Limb (tissue), 2 donors: Measurements from ENCODE around the gene ZNF205.
A peak's percentile ranks its signal among the peaks of the same experiment; 100 is the strongest.
"Not testable (repeated sequence)": the region's sequence is repeated elsewhere in the genome, so short reads cannot be mapped to it uniquely, and the experiment has no call there.

ENCODE experiments used
- DNase-seq, 2 donors: peaks; one replicate each; pipeline ENCODE4 v3.0.0-alpha.2; 2016; ENCODE audit errors: extremely low spot score in 2 of 2

ZNF205 gene

DNA sequence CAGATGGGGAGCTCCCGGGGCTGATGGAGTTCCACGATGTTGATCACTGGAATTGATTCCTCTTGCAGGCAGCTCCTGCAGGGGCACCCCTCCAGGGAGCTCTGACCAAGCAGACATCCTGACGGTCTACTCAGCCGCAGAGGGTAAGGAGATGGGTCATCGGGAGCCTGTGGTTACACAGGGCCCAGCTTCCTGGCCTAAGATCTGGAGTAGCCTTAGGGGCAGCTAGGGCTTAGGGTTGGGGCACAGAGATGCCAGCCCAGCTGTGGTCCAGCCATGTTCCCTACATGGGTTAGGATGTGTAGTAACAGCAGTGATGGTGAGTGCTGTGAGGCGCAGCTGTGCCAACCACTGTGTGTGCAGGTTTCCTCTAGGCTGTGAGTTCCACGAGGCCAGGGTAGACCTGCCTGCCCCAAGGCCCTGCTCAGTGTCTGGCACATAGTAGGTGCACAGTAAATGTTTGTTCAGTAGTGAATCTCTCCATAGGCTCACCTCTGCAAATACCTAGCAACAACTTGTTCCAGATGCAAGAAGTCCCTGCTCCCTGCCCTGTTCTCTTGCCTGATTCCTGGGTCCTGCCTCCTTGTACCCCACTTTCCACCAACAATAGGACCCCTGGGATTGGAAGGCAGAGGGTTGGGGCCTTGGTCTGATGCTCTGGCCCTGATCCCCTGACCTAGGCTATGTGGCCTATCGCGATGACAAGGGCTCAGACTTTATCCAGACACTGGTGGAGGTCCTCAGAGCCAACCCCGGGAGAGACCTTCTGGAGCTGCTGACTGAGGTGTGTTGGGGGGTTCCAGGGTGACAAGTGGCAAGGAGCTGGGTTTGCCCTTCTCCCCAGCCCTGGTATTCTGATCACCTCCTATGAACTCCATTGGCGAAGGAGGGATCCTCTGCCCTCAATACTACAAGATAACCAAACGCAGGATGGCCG lies 36.1 kb downstream of the ZNF205 start:
- no peak for DNase-seq

DNA sequence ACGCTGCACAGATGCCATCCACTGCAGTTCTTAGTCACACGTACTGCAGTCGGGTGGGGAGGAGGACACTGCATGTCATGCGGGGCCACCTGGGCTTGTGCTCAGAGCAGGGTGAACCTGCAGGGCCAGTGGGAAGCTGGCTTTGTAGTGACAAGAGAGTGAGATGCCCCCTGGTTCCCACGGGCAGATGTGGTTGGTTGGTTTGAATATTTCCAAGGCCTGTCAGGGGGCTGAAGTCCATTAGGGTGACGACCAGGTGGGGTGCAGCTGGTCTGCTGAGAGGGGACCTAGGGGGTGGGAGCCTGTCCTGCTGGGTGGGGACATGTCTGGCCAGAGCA lies 36.8 kb downstream of the ZNF205 start:
- no peak for DNase-seq

DNA sequence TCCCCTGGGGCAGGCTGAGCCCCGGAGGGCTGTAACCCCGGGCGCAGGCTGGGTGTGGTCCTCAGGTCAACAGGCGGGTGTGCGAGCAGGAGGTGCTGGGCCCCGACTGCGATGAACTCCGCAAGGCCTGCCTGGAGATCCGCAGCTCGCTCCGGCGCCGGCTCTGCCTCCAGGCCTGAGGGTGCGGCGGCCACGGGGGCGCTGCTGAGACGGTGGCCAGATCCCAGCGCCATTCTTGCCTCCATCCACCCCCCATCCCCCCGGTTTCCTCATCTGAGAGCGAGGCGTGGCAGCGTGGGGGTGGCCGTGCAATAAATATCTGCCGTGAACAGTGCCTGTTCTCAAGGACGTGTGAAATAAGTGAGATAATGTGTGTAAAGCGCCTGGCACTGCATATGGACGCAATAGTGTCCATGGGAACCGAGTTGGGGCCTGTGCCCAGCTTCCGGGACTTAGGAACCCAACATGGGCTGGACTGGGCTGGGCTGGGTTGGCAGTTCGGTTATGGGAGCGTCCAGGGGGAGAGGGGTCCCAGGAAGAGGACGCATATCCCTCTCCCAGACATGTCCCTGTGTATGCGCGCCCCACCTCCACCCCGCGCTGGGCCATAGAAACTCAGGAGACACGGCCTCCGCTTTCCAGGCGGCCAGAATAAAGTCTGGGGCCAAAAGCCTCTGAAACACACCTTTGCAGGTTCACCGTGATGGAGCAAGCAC lies 37.4 kb downstream of the ZNF205 start:
- DNase-seq = peak; percentile 30 to 82

- DNase-seq = peak; percentile 96 to 99
These were observed 38.2 kb downstream of the ZNF205 start for GRCh38 chr16:3150346-3151218.

DNA sequence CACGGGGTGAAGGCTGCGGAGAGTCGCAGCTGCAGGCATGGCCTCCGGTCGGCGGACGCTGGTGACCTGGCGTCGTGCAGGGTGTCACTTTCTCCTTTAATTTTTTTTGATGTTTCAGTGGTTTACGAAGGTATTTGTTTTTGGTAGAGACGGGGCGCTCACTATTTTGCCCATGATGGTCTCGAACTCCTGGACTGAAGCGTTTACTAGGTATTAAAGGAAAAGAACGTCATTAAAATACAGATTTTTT lies 39.6 kb downstream of the ZNF205 start:
- peak in 1 of 2 donors; percentile 42 for DNase-seq

GRCh38 chr16:3152277-3152990 lies 40.0 kb downstream of the ZNF205 start:
- peak; percentile 72 to 93 for DNase-seq

GRCh38 chr16:3152991-3153368 lies 40.6 kb downstream of the ZNF205 start:
- no peak for DNase-seq

GRCh38 chr16:3155181-3155580 lies 42.8 kb downstream of the ZNF205 start:
- no peak for DNase-seq

- no peak for DNase-seq
These were observed 43.6 kb downstream of the ZNF205 start for GRCh38 chr16:3155972-3156371.

- peak; percentile 60 to 84 for DNase-seq
These were observed 45.0 kb downstream of the ZNF205 start for GRCh38 chr16:3157229-3158025.

DNA sequence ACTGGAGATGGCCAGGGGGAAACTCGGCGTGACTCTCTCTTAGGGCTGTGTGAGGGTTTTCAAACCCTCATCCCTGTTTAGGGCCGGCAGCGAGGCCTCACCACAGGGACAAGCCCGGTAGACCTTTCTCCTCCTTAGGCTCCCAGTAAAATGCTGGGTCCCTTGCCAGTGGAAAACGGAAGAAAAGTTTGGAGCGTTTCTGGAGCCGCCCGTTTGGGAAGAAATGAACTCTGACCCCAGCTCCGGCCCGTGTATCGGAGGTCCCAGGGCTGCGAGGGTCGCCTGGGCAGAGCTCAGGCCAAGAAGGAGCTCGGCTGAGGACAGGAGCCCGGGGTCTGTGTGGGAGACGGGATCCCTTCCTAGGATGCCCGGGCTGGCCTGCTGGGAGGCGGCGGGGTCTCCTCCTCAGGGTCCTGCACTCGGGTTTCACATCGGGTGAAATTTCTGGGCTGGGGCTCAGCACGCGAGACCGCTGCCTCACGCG lies 45.7 kb downstream of the ZNF205 start:
- DNase-seq = no peak

DNA sequence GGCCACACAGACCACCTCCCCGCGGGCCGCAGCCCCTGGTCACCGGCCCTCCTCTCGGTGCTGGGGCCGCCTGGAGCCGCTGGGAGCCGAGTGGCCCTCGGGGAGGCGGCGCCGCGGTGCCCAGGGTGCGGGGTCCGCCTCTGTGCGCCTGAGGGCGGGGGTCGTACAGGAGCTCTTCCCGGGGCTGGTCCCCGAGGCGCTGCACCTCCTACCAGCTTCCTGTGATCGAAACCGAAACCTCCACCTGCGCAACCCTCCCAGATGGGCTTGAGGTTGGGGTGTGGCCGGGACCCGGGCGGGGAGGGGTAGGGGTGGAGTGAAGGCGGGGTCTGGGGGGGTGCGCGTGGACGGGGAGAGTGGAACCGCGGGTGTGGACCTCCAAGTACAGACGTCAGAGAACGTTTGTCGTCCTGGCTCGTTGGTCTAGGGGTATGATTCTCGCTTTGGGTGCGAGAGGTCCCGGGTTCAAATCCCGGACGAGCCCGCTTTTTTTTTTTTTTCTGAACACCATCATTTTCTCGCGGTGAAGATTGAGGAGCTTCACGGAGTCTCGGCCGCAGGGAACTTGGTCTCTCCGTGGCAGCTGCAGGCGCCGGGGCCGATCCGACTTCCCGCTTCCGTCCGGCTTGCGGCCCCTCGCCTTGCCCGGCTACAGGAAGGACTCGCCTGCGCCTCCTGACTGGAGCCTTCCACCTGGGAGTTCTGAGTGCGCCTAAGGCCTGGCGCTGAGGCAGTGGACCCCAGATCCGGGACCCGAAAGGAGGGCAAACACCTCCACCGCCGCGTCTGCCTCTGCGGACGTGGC lies 46.3 kb downstream of the ZNF205 start:
- DNase-seq = peak; percentile 54 to 84

DNA sequence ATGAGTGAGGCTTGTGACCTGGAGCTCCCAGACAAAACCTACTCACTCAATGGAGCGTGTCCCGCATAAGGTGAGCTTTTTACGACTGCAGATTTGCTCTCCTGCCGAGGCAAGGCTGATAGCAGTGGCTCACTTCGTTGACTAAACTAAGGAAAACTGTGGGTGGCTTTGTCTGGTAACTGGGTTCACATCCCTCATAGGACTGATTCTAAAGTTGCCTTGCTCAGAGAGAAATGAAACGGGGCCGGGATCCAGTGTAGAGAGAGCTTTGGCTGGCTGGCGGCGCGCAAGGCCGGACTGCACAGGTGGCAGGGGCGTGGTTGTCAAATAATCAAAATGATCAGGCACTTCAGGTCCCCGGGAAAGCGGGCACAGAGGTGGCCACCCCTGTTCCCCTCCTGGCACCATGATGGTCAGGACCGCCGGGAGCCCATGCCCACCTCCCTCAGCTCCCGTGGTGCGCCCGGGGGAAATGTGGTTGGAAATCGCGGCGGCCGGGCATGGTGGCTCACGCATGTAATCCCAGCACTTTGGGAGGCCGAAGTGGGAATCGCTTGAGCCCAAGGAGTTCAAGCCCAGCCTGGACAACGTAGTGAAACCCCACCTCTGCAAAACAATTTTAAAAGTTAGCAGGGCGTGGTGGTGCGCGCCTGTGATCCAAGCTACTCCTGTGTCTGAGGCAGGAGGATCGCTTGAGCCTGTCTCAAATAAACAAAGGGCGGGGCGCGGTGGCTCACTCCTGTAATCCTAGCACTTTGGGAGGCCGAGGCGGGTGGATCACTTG lies 49.0 kb downstream of the ZNF205 start:
- peak in 1 of 2 donors; percentile 24 for DNase-seq

DNA sequence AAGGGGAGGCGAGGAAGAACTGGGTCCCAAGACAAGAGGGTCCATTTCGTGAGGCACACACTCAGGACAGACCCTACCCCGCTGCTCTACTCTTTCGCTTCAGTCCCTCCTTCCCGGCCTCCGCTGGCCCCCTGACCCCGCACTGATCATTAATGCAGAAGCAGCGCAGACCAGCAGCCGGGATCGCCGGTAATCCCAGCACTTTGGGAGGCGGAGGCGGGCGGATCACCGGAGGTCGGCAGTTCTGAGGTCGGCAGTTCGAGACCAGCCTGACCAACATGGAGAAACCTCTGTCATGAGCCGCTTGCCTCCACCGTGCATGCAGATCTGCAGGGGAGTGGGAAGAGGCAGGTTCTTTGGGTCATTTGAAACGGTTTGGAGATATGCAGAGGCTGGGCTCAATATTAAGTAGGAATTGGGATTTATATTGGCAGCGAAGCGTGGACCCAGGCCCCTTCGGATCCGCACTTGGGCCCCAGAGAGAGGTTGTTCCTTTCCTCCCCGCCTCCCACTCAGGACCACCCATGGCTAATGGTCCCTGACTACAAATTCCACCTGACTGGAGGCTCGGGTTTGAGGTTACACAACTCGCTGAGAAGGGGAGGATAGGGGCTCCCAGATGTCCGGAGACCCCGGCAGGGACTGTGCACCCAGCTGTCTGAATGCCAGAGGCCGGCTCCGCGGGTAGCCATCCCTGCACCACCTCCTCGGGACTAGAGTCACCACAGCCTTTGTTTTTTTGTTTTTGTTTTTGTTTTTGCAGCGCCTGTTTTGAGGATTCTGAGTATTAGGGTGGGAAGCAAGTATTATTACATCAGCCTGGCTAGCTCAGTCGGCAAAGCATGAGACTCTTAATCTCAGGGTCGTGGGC lies 52.0 kb downstream of the ZNF205 start:
- DNase-seq = no peak

DNA sequence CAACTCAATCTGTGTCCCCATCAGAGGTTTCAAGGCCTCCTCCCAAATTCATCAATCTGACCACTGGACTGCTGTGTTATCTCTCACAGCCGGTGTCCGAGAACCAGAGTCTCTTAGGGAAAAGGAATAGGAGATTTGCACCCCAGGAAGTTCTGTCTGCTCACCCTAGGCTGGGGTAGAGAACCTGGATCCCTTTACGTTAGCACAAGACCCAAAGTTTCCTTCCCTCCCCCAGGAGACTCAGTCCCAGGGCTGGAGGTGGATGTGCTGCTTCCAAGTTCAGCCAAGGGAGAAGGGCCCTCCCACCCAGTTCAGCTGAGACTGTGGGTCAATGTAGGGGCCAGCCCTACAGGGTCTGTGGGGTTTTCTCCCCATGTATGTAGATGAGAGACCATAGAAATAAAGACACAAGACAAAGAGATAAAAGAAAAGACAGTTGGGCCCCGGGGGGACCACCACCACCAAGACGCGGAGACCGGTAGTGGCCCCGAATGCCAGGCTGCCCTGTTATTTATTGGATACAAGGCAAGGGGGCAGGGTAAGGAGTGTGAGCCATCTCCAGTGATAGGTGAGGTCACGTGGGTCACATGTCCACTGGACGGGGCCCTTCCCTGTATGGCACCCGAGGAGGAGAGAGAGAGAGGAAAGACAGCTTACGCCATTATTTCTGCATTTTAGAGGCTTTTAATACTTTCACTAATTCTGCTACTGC lies 52.9 kb downstream of the ZNF205 start:
- DNase-seq = no peak

- DNase-seq = no peak
These were observed 54.1 kb downstream of the ZNF205 start for GRCh38 chr16:3166505-3166886.

DNA sequence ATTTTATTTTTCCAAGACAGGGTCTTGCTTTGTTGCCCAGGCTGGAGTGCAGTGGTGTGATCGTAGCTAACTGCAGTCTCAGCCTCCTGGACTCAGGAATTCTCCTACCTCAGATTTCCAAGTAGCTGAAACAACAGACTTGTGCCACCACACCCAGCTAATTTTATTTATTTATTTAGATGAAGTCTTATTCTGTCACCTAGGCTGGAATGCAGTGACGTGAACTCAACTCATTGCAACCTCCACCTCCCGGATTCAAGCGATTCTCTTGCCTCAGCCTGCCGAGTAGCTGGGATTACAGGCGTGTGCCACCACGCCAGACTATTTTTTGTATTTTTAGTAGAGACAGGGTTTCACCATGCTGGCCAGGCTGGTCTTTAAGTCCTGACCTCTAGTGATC lies 56.3 kb downstream of the ZNF205 start:
- DNase-seq = not testable (repeated sequence)
